GM21381 (cell line): Measurements from ENCODE around the gene SLC15A1.
A peak's percentile ranks its signal among the peaks of the same experiment; 100 is the strongest.

Experiments
- ATAC-seq: cut with Tn5 transposase; IDR thresholded peaks from one replicate; pipeline ENCODE4 v1.9.1; 2021; ENCODE audit warnings: mild to moderate bottlenecking, moderate library complexity; ENCODE audit not compliant: unreplicated experiment

SLC15A1 gene

DNA sequence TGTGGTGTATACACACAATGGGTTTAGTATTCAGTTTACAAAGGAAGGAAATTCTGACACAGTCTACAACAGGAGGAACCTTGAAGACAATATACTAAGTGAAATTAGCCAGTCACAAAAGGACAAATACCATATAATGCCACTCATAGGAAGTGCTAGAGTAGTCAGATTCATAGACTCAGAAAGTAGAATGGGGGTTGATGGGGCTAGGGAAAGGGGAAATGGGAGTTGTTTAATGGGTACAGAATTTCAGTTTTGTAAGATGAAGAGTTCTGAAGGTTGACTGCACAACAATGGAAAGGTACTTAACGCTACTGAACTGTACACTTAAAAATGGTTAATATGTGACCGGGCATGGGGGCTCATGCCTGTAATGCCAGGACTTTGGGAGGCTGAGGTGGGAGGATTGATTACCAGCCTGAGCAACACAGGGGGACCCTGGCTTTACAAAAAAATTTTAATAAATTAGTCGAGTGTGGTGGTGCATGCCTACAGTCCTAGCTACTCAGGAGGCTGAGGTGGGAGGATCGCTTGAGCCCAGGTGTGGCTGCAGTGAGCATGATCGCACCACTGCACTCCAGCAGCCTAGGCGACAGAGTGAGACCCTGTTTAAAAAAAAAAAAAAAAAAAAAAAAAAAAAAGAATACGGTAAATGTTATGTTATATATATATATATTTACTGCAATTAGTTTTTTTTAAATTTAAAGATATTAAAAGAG, 45.0 kb downstream of the SLC15A1 start:
- ATAC-seq, result peak; percentile 59

DNA sequence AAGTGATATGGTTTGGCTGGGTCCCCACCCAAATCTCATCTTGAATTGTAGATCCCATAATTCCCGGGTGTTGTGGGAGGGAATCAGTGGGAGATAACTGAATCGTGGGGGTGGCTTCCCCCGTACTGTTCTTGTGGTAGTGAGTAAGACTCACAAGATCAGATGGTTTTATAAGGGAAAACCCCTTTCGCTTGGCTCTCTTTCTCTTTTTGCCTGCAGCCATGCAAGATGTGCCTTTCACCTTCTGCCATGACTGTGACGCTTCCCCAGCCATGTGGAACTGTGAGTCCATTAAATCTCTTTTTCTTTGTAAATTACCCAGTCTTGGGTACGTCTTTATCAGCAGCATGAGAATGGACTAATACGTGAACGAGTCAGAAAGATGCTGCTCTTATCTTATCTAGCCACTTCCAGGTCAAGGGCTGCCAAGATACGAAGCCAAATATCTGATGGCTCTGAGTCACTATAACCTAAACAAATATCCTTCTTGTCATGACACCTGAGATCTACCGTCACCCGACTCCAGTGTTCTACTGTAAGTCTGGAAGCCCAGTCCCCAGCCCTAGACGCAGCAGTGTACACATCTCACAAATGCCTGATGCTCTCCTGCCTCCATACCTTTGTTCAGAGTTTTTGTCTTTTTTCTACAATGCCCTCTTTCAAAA, 45.9 kb downstream of the SLC15A1 start:
- no peak for ATAC-seq

DNA sequence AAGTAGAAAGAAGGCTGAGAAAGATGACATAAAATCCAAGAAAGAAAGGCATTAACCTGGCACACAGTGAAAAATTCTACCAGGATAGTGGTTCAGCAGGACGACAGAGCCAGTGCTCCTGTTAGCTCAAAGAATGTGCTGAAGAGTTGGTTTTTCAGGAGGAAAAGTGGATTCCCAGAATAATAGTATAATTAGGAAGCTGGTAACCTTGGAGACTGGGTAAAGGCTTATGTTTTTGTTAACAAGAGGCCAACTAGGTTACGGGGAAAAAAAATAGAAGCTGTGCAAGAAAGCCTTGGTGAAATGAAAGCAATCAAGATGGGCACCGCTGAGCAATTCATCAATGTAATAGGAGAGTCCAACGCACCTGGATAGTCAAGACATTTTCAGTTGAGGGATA, 54.7 kb downstream of the SLC15A1 start:
- ATAC-seq, result no peak

DNA sequence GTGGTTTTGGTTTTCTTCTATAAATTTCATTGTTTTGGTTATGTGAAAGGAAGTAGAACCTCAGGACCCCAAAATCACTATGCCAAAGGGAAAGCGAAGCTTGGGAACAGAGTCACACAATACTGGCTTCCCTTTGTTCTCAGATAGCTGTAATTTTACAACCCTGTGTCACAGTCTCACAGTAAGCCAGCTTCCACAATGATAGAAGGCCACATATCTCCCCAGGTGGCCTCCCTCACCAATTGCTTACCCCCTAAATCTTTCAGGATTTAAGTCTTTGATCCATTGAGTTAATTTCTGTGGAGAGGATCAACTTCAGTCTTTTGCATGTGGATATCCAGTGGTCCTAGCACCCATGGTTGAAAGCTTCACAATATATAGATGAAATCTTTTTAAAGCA, 58.7 kb downstream of the SLC15A1 start:
- ATAC-seq, result no peak

DNA sequence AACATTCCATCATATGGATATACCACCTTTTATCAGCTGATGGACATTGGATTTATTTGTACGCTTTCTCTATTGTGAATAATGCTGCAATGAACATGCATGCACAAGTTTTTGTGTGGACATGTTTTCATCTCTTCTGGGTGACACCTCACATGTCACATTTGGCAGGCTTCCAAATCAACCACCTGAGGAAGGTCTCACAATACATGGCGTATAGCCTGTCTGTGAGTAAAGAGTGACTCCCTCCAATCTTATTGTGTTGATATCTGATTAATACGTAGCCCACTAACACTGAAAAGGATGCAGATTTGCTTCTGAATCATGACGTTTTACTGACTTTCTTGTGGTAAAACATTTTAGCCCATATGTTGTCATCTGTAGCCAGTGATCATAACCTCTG, 61.1 kb downstream of the SLC15A1 start:
- ATAC-seq, result no peak

DNA sequence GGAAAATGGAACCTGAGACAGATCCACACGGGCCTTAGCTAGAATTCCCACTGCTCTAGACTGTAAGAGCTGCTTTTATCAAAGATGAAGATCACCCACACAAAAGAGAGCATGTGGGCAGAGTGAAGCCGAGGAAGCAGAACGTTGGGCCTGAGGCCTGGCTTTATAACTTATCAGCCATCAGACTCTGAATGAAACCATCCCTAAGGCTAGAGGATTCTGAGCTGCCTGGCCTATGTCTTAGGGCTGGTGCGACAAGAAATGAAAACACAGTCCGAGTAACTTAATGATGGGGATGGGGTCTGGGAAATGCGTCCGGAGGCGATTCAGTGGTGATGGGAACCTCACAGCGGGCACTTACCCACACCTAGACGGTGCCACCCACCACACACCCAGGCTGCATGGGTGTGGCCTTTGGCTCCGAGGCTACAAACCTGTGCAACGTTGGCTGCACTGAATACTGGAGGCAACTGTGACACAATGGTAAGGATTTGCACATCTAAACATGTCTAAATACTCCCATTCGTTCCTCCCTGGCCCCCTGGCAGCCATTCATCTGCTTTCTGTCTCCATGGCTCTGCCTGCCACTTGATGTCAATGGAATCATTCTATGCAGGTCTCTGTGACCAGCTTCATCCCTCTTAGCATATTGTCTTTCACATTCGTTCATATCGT, 62.0 kb downstream of the SLC15A1 start:
- no peak for ATAC-seq

DNA sequence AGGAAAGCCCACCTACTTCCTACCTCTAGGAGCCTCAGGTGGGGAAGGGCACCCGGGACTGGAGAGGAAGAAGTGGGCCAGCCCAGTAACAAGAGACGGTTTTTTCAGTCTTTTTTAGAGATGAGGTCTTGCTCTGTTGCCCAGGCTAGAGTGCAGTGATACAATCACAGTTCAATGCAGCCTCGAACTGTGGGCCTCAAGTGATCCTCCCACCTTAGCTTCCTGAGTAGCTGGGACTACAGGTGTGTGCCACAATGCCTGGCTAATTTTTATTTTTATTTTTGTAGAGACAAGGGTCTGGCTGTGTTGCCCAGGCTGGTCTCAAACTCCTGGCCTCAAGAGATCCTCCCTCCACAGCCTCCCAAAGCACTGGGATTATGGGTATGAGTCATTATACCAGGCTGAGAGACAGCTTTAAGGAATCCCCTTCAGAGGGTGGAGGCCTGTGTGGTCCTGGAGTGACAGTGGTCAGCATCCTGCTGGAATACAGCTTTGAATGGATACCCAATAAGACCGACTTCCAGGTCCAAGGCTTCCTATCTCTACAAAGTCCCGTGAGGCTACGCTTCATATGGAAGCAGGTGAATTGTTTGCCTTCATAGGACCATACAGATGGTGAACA, 63.0 kb downstream of the SLC15A1 start:
- no peak for ATAC-seq

DNA sequence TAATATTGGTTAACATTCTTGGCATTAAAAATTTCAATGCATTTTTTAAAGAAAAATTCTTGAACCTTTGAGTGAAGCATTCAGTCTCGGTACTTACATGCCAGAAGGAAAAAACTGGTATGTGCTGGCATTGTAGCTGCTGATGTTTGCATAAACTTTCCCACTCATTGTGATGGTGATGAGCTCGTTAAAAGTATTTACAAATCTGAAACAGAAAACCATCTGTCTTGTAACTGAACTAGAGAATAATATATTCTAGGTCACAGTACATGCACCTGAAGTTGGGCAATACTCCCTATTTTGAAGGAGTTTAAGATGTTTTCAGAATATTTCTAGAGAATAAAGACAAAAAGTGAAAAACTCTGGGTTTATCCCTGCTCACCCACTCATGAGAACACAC, 64.1 kb downstream of the SLC15A1 start:
- ATAC-seq, result no peak

DNA sequence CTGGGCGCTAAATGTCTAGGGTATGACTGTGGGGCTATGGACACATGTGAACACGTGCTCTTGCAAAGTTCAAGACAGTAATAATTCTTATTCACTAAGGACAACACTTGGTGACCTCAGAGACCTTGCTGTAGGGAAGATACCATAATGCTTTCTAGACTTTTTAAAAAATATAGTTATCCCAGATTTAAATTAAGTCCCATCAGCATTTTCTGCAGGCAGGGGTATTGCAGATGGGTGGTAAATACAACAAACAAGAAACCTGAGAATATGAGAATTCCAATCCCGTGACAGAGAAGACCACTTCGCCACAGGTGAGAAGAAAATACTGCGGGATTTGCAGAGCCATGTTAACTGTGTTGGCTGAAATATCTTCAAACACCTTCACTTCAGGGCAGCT, 65.2 kb downstream of the SLC15A1 start:
- ATAC-seq, result no peak

DNA sequence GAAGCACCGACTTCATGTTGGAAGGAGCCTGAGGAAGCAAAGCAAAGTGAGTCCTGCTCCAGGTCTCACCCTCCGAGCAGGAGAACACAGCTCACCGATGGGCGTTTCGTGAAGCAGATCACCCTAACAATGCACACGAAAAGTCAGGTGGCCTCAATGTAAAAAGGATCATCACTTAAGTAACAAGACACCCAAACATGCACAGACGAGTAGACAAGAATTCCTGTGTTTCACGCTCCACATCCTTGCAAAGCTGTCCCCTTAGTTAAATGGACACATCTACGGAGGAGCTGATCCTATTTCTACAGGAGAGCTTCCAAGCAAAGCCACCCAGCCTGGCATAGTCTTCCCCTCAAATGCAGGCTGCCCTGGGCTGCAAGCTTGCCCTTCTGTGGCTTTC, 66.2 kb downstream of the SLC15A1 start:
- ATAC-seq, result no peak

DNA sequence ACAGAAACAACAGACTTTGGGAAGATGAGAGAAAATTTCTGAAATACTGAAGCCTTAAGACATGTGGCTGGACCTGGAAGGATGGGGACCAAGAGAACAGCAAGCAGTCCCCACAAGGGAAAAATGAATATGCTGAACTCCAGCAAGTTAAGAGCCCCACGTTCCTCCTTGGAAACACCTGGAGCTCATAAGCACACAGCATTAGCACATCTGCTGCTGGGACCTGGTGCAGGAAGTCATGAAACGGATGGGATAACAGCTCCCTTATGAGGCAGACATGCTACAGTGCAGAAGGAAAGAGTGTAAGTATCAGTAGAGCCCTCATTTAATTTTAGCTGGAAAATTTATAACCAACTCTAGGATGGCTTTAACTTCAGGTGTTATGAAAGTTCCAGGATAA, 67.3 kb downstream of the SLC15A1 start:
- no peak for ATAC-seq

DNA sequence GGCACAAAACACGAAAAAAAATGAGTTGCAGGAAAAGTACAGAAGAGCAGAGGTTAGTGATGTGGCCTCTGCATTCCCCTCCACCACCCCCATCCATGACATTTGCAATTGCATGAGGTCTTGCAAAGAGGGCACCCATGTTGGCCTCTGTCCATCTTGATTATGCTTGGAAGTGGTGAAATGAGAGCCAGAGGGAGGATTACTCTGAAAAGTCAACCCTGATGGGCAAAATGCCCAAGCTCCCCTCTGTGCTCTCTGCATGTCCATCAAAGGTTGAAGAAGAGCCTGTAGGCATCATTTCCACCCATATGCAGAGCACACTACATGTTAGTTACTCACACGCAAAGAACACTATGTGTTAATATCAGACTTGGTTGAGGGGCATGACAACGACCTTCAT, 71.4 kb downstream of the SLC15A1 start:
- ATAC-seq, result no peak

DNA sequence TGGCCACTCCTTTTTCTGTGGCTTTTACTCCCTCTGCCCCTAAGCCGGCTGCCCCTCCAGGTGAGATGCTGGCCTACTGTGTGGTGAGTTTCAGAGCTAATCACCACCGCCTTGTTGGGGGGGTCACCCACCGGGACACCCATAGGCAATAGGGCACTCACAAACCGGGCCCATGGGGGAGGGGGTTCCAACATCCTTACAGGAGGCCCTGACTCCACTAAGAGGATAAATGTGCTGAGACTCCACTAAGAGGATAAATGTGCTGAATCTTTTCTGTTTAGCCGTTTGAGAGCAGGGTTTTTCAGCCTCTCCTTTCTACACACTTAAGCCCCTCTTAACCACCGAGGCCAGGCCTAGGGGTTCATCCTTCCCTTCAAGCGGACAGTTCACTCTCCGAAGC, 73.7 kb downstream of the SLC15A1 start:
- ATAC-seq, result no peak

DNA sequence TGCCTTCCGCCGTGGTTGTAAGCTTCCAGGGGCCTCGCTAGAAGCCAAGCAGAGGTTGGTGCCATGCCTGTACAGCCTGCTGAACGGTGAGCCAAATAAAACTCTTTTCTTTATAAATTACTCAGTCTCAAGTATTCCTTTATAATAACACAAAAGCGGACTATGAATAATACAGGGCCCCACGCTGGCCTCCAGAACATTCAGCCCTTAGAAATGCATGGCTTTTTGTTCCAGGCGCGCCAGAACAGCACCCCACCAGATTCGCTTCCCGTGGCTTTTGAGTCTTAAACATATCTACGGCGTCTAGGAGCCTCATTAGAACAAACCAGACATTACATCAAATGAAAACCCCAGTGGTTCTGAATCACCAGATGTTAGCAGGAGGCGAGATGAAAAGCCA, 75.1 kb downstream of the SLC15A1 start:
- ATAC-seq, result no peak

DNA sequence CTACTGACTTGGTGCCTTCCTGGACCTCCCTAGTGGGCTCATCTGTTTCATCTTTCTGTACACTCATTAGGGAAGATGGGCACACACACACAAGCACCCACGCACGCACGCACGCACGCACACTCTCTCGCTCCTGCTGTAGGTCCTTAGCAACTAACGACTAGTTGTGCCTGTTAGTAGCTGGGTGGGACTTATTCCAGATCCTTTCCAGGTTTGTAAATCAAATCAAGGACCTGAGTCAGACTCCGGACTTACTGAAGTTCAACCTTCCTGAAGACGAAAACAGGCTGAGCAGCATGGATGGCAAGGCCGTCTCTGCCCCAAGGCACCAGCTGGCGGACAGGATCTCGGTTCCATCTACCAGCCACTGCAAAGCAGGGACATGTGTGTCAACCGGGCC, 76.2 kb downstream of the SLC15A1 start:
- ATAC-seq, result no peak

DNA sequence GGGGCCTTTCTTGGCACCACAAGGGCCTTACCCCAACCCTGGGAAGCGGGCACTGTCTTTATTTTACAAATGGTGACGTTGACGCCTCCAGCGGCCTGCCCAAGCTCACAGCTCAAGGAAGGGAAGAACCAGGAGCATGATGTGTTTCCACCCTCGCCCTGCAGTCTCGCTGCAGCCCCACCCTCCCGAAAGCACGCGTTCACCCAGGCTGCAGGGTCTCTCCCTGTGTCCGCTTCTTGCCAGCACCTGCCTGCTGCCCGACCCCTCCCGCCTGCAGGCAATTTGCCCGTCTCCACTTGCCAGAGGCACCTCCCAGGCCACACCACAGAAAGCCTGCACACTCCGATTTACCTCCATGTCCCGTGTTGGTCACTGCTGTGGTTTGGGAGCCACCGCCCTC, 76.6 kb downstream of the SLC15A1 start:
- no peak for ATAC-seq

DNA sequence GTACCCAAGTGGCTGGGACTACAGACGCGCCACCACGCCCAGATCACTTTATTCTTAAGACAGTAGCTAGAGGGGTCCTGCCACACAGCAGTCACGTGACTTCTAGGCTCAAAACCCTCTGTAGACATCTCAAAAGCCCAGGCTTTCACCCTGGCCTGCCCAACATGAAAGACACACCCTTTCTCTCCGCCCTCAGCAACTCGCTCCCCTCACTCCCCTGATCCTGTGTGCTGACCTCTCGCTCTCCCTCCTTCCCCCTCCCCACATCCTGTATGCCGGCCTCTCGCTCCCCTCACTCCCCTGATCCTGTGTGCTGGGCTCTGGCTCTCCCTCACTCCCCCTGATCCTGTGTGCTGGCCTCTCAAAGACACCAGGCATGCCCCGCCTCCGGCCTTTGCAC, 77.4 kb downstream of the SLC15A1 start:
- ATAC-seq, result no peak

DNA sequence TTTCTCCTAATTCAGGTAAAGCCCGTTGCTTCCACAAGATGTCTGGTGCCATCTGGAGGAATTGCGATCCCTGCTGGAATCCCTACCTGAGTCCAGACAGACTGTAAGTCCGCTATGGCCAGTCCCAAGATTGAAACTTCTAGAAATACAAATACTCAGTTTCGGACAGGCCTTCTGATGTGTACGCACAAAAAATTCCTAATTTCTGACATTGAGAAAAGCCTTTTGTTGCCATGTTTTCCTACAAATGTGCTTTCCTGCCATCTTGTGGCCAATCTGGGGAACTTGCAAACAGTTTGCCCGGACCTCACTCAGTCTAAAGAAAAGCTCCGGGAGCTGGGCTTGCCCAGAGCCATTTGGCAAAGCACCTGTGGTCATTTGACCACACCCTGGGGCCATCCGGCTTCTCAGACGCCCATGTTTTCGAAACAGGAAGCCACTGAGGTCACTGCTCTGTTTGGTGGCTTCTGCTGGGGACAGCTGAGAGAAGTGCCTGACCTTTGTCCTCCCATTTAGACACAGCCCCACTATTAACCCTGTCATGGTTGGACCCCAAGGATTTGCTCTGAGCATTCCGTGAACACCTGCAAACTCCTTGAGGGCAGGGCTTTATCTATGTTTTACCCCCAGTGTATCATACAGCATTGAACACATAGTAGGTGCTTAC, 79.4 kb downstream of the SLC15A1 start:
- ATAC-seq, result peak; percentile 82

DNA sequence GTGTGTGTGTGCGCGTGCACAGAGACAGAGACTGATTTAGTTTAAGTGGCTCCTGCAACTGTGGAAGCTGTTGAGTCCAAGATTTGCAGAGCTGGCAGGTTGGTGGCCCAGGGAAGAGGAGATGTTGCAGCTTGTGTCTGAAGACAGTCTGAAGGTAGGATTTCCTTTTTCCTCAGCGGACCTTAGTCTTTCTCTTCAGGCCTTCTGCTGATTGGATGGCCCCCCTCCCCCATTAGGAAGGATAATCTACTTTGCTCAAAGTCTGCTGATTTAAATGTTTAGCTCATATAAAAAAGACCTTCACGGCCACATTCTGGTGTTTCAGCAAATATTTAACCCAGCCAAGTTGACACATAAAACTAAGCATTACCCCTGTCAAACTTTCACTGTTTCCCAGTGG, 84.3 kb downstream of the SLC15A1 start:
- ATAC-seq, result no peak

DNA sequence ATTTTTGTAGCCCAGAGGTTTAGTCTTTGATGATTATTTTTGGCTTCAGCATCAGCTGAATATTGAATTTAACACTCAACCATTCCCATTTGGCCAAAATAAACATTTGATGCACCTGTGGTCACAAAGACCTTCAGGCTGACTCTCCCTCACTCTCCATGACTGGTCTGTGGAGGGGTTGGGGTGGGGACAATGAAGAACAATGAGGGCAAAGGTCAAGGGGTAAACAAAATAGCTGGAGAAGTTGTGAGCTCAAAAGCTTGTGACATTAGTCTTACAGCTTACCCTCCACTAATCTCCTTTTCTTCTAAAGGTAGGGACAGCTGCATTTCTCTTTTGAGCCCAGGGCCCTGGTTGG, 86.9 kb downstream of the SLC15A1 start:
- no peak for ATAC-seq

DNA sequence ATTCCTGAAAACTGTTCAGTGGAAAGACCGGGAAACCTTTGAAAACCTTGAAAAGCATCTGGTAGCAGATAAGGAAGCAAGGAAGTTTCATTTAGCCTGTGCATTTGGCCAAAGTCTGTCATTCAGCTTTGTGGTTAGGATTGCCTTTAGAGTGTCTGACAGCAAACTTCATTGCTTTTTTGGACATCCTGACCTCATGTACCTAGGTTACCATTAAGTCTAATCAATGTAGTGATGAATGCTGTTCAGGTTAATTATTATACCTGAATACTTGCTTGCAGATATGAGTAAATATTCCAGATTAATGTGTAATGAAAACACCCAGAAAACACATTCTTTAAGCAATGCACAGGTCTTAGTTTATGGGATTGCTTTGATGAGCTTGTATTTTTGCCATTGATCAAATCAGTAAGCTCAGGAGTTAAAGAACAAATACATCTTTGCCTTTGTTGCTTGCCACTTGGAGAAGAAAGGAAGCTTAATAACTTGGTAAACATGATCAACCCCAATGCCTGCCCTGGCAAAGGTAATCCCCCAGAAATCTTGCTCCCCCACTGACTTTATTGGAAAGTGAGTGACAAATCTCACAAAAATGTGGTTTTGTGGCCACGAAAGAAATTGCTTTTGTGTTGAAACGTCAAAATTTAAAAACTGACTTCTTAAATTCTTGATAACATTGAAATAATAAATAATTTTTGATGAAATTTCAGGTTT, 87.4 kb downstream of the SLC15A1 start:
- no peak for ATAC-seq
